ENCODE results near the gene MST1. TPM values are rescaled to one million over a fixed set of nuclear protein-coding genes. Genes with fewer than 3 reads are reported as not detected.

Gene MST1
- total and polyA plus RNA-seq, 9 of the 15 experiments (the other 6 are each of a cell fraction or from before 2014, with no cell fraction given): 0.08 to 1.8 (median 0.40) TPM

- peak; percentile 45; the same call in 1 of the 2 replicates for TF ChIP-seq TCF3 (CRISPR knock-in tag; IDR thresholded peaks at IDR 0.05)
- TF ChIP-seq TFAP4 (CRISPR knock-in tag; IDR thresholded peaks at IDR 0.05; ENCODE audit: borderline replicate concordance): peak; percentile 80
- TF ChIP-seq ZBED1 (IDR thresholded peaks at IDR 0.05): no peak
- TF ChIP-seq JUN (IDR thresholded peaks at IDR 0.05; ENCODE audit: borderline replicate concordance, low read depth, low read length): peak; percentile 76; the same call in 1 of the 2 replicates
- no peak for TF ChIP-seq JUN (CRISPR knock-in tag; IDR thresholded peaks at IDR 0.05; ENCODE audit: borderline replicate concordance)
- TF ChIP-seq E2F6 (IDR thresholded peaks at IDR 0.05; ENCODE audit: borderline replicate concordance in 1 of 2, extremely low read depth in 1 of 2, insufficient read depth in 1 of 2, insufficient read length in 1 of 2, low read depth in 1 of 2, low read length in 1 of 2, poor library complexity in 1 of 2, severe bottlenecking in 1 of 2): peak in 1 of 2 experiments; percentile 39
- TF ChIP-seq ATF3 (IDR thresholded peaks at IDR 0.05): peak; percentile 88
- no peak for TF ChIP-seq ATF3 (CRISPR knock-in tag; conservative IDR thresholded peaks at IDR 0.05)
- TF ChIP-seq GATA2 (CRISPR knock-in tag; IDR thresholded peaks at IDR 0.05): no peak
- TF ChIP-seq ZNF436 (CRISPR knock-in tag; IDR thresholded peaks at IDR 0.05): no peak
- TF ChIP-seq SMAD4 (CRISPR knock-in tag; conservative IDR thresholded peaks at IDR 0.05): peak; percentile 67
- TF ChIP-seq CREB3 (tag; conservative IDR thresholded peaks at IDR 0.05; ENCODE audit: low read depth): no peak
- TF ChIP-seq PYGO2 (tag; IDR thresholded peaks at IDR 0.05): no peak
- TF ChIP-seq ZNF655 (CRISPR knock-in tag; IDR thresholded peaks at IDR 0.05): no peak
- TF ChIP-seq CXXC5 (CRISPR knock-in tag; IDR thresholded peaks at IDR 0.05): no peak
- peak; percentile 17; the same call in 1 of the 2 replicates for TF ChIP-seq NCOR1 (IDR thresholded peaks at IDR 0.05)
- TF ChIP-seq ZBTB7A (IDR thresholded peaks at IDR 0.05; ENCODE audit: borderline replicate concordance, control insufficient read depth, low read depth, low read length): peak; percentile 11; the same call in 1 of the 2 replicates
- TF ChIP-seq MYC (IDR thresholded peaks at IDR 0.05; ENCODE audit: low read depth, low read length): no peak
- TF ChIP-seq MYC (CRISPR knock-in tag; IDR thresholded peaks at IDR 0.05; ENCODE audit: borderline replicate concordance, low read depth): no peak
- peak; percentile 93 for TF ChIP-seq MEF2D (tag; conservative IDR thresholded peaks at IDR 0.05; ENCODE audit: low read depth)
- peak; percentile 47 for TF ChIP-seq VEZF1 (CRISPR knock-in tag; IDR thresholded peaks at IDR 0.05)
- TF ChIP-seq BHLHE40 (IDR thresholded peaks at IDR 0.05; ENCODE audit: low read length): peak; percentile 82
Measured at GRCh38 chr3:49638445-49638844, 50.8 kb downstream of the MST1 start (continued).
